Lower leg skin (tissue), 3 donors: Measurements from ENCODE around the gene C9orf72.

Experiments
- CTCF ChIP-seq, 3 donors: fragments of 450-650 bp; IDR thresholded peaks; one replicate each; pipeline ENCODE4 v1.5.1; 2016; ENCODE audit warnings: antibody characterized with exemption in 3 of 3, mild to moderate bottlenecking in 3 of 3, moderate library complexity in 2 of 3
- POLR2A ChIP-seq, 2 donors: fragments of 450-650 bp; IDR thresholded peaks; one replicate each; pipeline ENCODE4 v1.6.1; 2016 to 2017; ENCODE audit warnings: antibody characterized with exemption in 2 of 2, mild to moderate bottlenecking in 1 of 2, moderate library complexity in 1 of 2

GRCh38 chr9:27537756-27538155 is 35.5 kb downstream of the C9orf72 start:
- no peak for TF ChIP-seq CTCF (IDR thresholded peaks at IDR 0.05)
- no peak for TF ChIP-seq POLR2A (IDR thresholded peaks at IDR 0.05)
